Astrocyte of the cerebellum (primary cell): ENCODE measurements around the gene DOCK1.

Experiments used
- DNase-seq: peaks from one replicate; pipeline ENCODE4 v3.0.0-alpha.2; 2011; ENCODE audit warnings: low read depth
- H3K4me3 ChIP-seq: 2 replicates; pipeline ENCODE4 v1.5.1; 2011; ENCODE audit warnings: mild to moderate bottlenecking, low read depth, low read length, moderate library complexity
- CTCF ChIP-seq: IDR thresholded peaks from 2 replicates; pipeline ENCODE4 v1.5.1; 2012; ENCODE audit warnings: low read length, low read depth, moderate library complexity, mild to moderate bottlenecking; ENCODE audit errors: missing control alignments
- in situ Hi-C: cut with HindIII; loops from 2 replicates; pipeline ENCODE4 v1.10.0; 2017; ENCODE audit warnings: low sequenced_read_pairs

Gene DOCK1

GRCh38 chr10:127440371-127440770 is 535.1 kb downstream of the DOCK1 start:
- no peak for TF ChIP-seq CTCF
- H3K4me3 ChIP-seq: no peak overlapping the region
- in situ Hi-C loops: no loop called here
- no peak for DNase-seq

- no peak for TF ChIP-seq CTCF
- in situ Hi-C loops: no loop called here
- no peak overlapping the region for H3K4me3 ChIP-seq
- no peak for DNase-seq
These were observed 536.4 kb downstream of the DOCK1 start for GRCh38 chr10:127441350-127442219.

- H3K4me3 ChIP-seq: no peak overlapping the region
- TF ChIP-seq CTCF: no peak
- in situ Hi-C loops: no loop called here
- DNase-seq: no peak
These were observed 536.9 kb downstream of the DOCK1 start for GRCh38 chr10:127442220-127442525.

- no peak overlapping the region for H3K4me3 ChIP-seq
- no peak for TF ChIP-seq CTCF
- in situ Hi-C loops: no loop called here
- no peak for DNase-seq
These were observed 538.9 kb downstream of the DOCK1 start for GRCh38 chr10:127444155-127444554.

- no peak for TF ChIP-seq CTCF
- in situ Hi-C loops: no loop called here
- DNase-seq: no peak
- H3K4me3 ChIP-seq: no peak overlapping the region
These were observed 542.0 kb downstream of the DOCK1 start for GRCh38 chr10:127447197-127447596.

- no peak overlapping the region for H3K4me3 ChIP-seq
- in situ Hi-C loops: no loop called here
- no peak for DNase-seq
- no peak for TF ChIP-seq CTCF
These were observed 544.3 kb downstream of the DOCK1 start for GRCh38 chr10:127449490-127449889.
